Body of pancreas (tissue), 4 donors: ENCODE data around the gene ARF4.

Experiments used
- POLR2A ChIP-seq, 3 donors: fragments of 450-650 bp; IDR thresholded peaks; one replicate each; pipeline ENCODE4 v1.6.1; 2016; ENCODE audit warnings: antibody characterized with exemption in 3 of 3, mild to moderate bottlenecking in 2 of 3
- TF ChIP-seq, protein P1 (sequence below), 7 experiments: fragments of 450-650 bp in 4 of 7; fragments of 200-600 bp in 3 of 7; sonication (generic) in 3 of 7; IDR thresholded peaks; one replicate each; pipeline ENCODE4 v1.5.1; 2016 to 2019; ENCODE audit warnings: antibody characterized with exemption in 7 of 7

DNA sequence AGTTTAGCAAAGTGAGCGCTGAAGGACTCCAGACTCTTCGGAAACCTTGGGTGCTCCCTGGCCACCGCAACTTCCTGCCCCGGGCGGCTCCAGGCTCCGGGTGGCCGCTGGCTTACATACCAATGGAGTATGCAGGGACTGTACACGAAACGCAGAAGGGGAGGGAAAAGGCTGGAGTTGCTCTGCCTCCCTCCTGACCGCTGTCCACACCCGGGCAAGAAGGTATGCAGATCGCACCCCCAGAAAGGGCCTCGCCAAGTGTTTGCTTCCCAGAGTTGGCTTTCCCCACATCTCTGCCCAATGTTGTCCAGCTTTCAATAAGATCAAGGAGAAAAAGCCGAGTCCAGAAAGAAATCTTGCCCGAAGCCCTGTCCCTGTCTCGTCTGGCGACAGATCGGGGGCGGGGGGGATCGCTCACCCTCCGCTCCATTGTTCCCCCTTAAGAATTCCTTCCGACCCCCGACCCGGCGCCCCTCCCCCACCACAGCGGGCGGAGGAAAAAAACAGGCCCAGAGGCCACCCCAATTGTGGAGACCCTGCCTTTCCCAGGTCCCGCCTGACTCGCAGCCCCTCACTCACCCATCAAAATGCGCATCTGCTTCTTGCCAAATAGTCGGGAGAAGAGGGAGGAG, 533 bp downstream of the ARF4 start:
- TF ChIP-seq, protein P1, sequence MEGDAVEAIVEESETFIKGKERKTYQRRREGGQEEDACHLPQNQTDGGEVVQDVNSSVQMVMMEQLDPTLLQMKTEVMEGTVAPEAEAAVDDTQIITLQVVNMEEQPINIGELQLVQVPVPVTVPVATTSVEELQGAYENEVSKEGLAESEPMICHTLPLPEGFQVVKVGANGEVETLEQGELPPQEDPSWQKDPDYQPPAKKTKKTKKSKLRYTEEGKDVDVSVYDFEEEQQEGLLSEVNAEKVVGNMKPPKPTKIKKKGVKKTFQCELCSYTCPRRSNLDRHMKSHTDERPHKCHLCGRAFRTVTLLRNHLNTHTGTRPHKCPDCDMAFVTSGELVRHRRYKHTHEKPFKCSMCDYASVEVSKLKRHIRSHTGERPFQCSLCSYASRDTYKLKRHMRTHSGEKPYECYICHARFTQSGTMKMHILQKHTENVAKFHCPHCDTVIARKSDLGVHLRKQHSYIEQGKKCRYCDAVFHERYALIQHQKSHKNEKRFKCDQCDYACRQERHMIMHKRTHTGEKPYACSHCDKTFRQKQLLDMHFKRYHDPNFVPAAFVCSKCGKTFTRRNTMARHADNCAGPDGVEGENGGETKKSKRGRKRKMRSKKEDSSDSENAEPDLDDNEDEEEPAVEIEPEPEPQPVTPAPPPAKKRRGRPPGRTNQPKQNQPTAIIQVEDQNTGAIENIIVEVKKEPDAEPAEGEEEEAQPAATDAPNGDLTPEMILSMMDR (IDR thresholded peaks at IDR 0.05): no peak
- peak in 1 of 3 donors; percentile 6 for TF ChIP-seq POLR2A (IDR thresholded peaks at IDR 0.05)
